GM12872 (cell line): ENCODE data around the gene RARRES2.

Source experiments
- TF ChIP-seq, protein P1 (sequence below): IDR thresholded peaks from 3 replicates; pipeline ENCODE4 v1.5.1; 2011; ENCODE audit warnings: low read depth, mild to moderate bottlenecking, low read length, moderate library complexity; ENCODE audit not compliant: insufficient read depth

RARRES2 gene

DNA sequence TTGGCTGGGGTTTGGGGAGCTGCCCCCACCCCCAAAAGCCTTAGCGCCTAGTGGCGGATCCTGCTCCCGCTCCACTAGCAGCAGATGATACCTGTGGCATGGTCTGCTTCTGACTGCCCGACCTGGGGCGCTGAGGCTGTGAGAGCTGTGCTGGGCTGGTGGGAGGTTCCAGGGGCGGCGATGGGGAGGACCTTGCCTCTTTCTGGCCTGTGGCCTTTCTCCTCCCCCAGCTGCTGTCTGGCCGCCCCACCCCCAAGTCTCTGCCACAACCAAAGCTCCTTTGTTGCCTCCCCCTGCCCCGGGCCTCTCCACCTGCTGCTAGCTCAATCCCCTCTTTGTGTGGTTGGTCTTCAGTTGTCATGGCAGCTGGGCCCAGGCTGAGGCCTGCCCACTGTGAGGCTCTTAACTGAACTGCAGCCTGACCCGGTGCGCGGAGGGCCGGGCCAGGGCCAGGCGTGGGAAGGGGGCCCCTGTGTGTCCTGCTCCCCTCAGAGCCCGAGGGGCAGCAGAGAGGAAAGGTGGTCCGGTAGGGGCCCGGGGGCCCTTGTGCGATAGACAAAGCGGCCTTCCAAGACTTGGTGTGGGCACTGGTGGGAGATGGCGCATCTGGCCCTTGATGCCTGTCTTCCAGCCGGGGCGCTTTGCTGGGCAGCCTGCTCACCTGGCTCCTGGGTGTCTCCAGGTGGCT is 42.4 kb upstream of the RARRES2 start:
- TF ChIP-seq, protein P1, sequence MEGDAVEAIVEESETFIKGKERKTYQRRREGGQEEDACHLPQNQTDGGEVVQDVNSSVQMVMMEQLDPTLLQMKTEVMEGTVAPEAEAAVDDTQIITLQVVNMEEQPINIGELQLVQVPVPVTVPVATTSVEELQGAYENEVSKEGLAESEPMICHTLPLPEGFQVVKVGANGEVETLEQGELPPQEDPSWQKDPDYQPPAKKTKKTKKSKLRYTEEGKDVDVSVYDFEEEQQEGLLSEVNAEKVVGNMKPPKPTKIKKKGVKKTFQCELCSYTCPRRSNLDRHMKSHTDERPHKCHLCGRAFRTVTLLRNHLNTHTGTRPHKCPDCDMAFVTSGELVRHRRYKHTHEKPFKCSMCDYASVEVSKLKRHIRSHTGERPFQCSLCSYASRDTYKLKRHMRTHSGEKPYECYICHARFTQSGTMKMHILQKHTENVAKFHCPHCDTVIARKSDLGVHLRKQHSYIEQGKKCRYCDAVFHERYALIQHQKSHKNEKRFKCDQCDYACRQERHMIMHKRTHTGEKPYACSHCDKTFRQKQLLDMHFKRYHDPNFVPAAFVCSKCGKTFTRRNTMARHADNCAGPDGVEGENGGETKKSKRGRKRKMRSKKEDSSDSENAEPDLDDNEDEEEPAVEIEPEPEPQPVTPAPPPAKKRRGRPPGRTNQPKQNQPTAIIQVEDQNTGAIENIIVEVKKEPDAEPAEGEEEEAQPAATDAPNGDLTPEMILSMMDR, result no peak

DNA sequence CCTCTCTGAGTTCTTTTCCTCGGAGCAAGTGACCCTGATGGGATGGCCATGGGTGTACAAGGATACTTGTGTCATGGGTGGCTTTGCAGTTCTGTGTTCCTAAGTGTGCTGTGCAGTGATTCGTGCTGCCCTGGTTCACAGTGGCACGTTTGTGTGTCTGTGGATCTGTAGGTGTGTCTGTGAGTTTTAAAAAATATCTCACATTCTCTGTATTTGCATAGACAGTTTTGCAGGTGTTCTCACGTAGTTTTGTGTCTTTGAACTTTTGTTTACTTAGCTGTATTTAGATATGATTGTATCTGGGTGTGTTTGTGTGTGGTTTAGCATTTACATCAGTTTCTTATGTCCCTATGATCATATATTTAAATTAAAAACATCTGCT is 41.4 kb upstream of the RARRES2 start:
- TF ChIP-seq, protein P1, result no peak

DNA sequence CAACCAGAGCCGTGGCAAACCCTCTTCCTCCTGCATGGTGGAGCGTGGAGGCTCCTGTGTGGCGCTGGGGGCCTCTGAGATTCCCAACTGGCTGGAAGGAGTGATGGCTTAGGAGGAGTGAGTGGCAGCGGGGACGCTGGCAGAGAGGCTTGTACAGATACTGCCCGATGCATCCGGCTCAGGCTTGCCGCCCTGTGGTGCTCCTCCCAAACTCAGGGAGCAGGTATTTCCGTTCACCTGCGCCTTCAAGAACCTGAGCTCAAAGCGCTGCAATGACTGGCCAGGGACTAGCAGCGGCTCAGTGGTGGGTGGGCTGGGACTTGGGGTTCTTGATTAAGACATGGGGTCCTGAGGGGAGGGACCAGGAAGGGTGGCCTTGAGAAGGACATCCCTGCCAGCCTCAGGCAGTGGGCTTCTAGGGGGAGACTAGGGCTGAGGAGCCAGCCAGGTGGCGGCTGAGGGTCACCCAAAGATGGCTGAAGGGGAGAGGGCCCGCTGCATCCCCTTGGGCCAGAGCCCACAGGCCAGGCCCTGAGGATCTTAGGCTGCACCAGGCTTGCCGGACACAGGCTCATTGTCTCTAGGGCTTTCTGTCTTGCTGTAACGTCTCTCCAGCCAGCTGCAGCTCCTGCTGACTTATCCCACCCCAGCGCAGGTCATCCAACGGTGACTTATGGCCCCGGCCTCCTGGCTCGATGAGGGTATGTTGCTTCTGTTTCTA is 40.9 kb upstream of the RARRES2 start:
- TF ChIP-seq, protein P1, result no peak

GRCh38 chr7:150381785-150382122 is 40.3 kb upstream of the RARRES2 start:
- TF ChIP-seq, protein P1, result no peak

- TF ChIP-seq, protein P1, result no peak
These were observed 39.7 kb upstream of the RARRES2 start for GRCh38 chr7:150381096-150381495.

GRCh38 chr7:150380463-150380862 is 39.0 kb upstream of the RARRES2 start:
- TF ChIP-seq, protein P1, result no peak

GRCh38 chr7:150379441-150380379 is 38.3 kb upstream of the RARRES2 start:
- TF ChIP-seq, protein P1, result no peak
